ENCODE measurements around the gene VN1R2.
A peak's percentile ranks its signal among the peaks of the same experiment; 100 is the strongest.

- TF ChIP-seq, protein P1, sequence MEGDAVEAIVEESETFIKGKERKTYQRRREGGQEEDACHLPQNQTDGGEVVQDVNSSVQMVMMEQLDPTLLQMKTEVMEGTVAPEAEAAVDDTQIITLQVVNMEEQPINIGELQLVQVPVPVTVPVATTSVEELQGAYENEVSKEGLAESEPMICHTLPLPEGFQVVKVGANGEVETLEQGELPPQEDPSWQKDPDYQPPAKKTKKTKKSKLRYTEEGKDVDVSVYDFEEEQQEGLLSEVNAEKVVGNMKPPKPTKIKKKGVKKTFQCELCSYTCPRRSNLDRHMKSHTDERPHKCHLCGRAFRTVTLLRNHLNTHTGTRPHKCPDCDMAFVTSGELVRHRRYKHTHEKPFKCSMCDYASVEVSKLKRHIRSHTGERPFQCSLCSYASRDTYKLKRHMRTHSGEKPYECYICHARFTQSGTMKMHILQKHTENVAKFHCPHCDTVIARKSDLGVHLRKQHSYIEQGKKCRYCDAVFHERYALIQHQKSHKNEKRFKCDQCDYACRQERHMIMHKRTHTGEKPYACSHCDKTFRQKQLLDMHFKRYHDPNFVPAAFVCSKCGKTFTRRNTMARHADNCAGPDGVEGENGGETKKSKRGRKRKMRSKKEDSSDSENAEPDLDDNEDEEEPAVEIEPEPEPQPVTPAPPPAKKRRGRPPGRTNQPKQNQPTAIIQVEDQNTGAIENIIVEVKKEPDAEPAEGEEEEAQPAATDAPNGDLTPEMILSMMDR (conservative IDR thresholded peaks at IDR 0.05; ENCODE audit: low read depth in 2 of 2): no peak
- TF ChIP-seq POLR2AphosphoS5 (IDR thresholded peaks at IDR 0.05; ENCODE audit: low read depth) (peak; percentile 86), EZH2phosphoT487 (IDR thresholded peaks at IDR 0.05; ENCODE audit: unreplicated experiment) (no peak), EZH2 (IDR thresholded peaks at IDR 0.05; ENCODE audit: low read depth, unreplicated experiment) (no peak), CREB1 (CRISPR knock-in tag; IDR thresholded peaks at IDR 0.05; ENCODE audit: low read depth) (no peak; the same call in 1 of the 2 replicates), ZNF331 (CRISPR knock-in tag; IDR thresholded peaks at IDR 0.05; ENCODE audit: low read depth) (no peak)
- TF ChIP-seq, protein P2, sequence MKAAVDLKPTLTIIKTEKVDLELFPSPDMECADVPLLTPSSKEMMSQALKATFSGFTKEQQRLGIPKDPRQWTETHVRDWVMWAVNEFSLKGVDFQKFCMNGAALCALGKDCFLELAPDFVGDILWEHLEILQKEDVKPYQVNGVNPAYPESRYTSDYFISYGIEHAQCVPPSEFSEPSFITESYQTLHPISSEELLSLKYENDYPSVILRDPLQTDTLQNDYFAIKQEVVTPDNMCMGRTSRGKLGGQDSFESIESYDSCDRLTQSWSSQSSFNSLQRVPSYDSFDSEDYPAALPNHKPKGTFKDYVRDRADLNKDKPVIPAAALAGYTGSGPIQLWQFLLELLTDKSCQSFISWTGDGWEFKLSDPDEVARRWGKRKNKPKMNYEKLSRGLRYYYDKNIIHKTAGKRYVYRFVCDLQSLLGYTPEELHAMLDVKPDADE (IDR thresholded peaks at IDR 0.05): peak; percentile 78; the same call in 1 of the 2 replicates
- TF ChIP-seq, protein P3, sequence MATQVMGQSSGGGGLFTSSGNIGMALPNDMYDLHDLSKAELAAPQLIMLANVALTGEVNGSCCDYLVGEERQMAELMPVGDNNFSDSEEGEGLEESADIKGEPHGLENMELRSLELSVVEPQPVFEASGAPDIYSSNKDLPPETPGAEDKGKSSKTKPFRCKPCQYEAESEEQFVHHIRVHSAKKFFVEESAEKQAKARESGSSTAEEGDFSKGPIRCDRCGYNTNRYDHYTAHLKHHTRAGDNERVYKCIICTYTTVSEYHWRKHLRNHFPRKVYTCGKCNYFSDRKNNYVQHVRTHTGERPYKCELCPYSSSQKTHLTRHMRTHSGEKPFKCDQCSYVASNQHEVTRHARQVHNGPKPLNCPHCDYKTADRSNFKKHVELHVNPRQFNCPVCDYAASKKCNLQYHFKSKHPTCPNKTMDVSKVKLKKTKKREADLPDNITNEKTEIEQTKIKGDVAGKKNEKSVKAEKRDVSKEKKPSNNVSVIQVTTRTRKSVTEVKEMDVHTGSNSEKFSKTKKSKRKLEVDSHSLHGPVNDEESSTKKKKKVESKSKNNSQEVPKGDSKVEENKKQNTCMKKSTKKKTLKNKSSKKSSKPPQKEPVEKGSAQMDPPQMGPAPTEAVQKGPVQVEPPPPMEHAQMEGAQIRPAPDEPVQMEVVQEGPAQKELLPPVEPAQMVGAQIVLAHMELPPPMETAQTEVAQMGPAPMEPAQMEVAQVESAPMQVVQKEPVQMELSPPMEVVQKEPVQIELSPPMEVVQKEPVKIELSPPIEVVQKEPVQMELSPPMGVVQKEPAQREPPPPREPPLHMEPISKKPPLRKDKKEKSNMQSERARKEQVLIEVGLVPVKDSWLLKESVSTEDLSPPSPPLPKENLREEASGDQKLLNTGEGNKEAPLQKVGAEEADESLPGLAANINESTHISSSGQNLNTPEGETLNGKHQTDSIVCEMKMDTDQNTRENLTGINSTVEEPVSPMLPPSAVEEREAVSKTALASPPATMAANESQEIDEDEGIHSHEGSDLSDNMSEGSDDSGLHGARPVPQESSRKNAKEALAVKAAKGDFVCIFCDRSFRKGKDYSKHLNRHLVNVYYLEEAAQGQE (IDR thresholded peaks at IDR 0.05; ENCODE audit: unreplicated experiment): no peak
Measured at GRCh38 chr19:53254411-53255341, 3.4 kb upstream of the VN1R2 start, which contains the start of gene ZNF677.
